HepG2 (cell line): ENCODE data around the gene ANKS3. TPM values are rescaled to one million over a fixed set of nuclear protein-coding genes. Genes with fewer than 3 reads are reported as not detected.

Source experiments
- ATF7-NPFF ChIP-seq: sonication (generic); formaldehyde crosslinking; IDR thresholded peaks from 2 replicates; pipeline ENCODE4 v1.8.1; 2023; ENCODE audit warnings: mild to moderate bottlenecking, low read depth, missing genetic modification reagents, moderate library complexity
- HNRNPK ChIP-seq: fragments of 200-400 bp; formaldehyde crosslinking; IDR thresholded peaks from 2 replicates; pipeline ENCODE4 v1.6.1; 2018; ENCODE audit warnings: low read length, low read depth, moderate library complexity, mild to moderate bottlenecking; ENCODE audit not compliant: poor library complexity, severe bottlenecking
- MED1 ChIP-seq: sonication (generic); formaldehyde crosslinking; IDR thresholded peaks from 2 replicates; pipeline ENCODE4 v1.4.0; 2020; ENCODE audit warnings: missing genetic modification reagents
- MTA1 ChIP-seq: sonication (generic); formaldehyde crosslinking; IDR thresholded peaks from 2 replicates; pipeline ENCODE4 v1.4.0; 2020; ENCODE audit warnings: missing genetic modification reagents, mild to moderate bottlenecking, borderline replicate concordance
- MTF2 ChIP-seq: sonication (generic); formaldehyde crosslinking; IDR thresholded peaks from 2 replicates; pipeline ENCODE4 v1.5.0; 2020; ENCODE audit warnings: missing genetic modification reagents, borderline replicate concordance
- PHF5A ChIP-seq: IDR thresholded peaks from one replicate; pipeline ENCODE4 v1.6.1; 2018; ENCODE audit warnings: low read depth, missing genetic modification reagents; ENCODE audit not compliant: unreplicated experiment
- PTBP1 ChIP-seq: fragments of 200-400 bp; formaldehyde crosslinking; IDR thresholded peaks from 2 replicates; pipeline ENCODE4 v1.6.1; 2018; ENCODE audit warnings: low read length, low read depth; ENCODE audit not compliant: poor library complexity, severe bottlenecking
- RBM22 ChIP-seq: fragments of 200-400 bp; formaldehyde crosslinking; optimal IDR thresholded peaks from 2 replicates; pipeline ENCODE3; 2017; ENCODE audit warnings: mild to moderate bottlenecking, low read length, moderate library complexity
- SALL1 ChIP-seq: sonication (generic); formaldehyde crosslinking; IDR thresholded peaks from 2 replicates; pipeline ENCODE4 v1.8.0; 2022; ENCODE audit warnings: mild to moderate bottlenecking, missing genetic modification reagents
- TFDP2 ChIP-seq: sonication (generic); formaldehyde crosslinking; IDR thresholded peaks from 2 replicates; pipeline ENCODE4 v1.4.0; 2020; ENCODE audit warnings: missing genetic modification reagents
- UBTF ChIP-seq: sonication (generic); formaldehyde crosslinking; IDR thresholded peaks from 2 replicates; pipeline ENCODE4 v1.4.0; 2020; ENCODE audit warnings: mild to moderate bottlenecking, missing genetic modification reagents
- ZBTB20 ChIP-seq: sonication (generic); formaldehyde crosslinking; IDR thresholded peaks from 2 replicates; pipeline ENCODE4 v1.8.1; 2023; ENCODE audit warnings: missing genetic modification reagents, low read depth, mild to moderate bottlenecking, borderline replicate concordance
- ZNF18 ChIP-seq: sonication (generic); formaldehyde crosslinking; IDR thresholded peaks from 2 replicates; pipeline ENCODE4 v1.8.0; 2022; ENCODE audit warnings: mild to moderate bottlenecking, missing genetic modification reagents; ENCODE audit not compliant: insufficient replicate concordance
- ZNF446 ChIP-seq: sonication (generic); formaldehyde crosslinking; IDR thresholded peaks from 2 replicates; pipeline ENCODE4 v1.5.0; 2020; ENCODE audit warnings: mild to moderate bottlenecking, missing genetic modification reagents
- ZNF513 ChIP-seq: sonication (generic); formaldehyde crosslinking; conservative IDR thresholded peaks from 2 replicates; pipeline ENCODE4 v1.5.0; 2020; ENCODE audit warnings: missing genetic modification reagents
- ZNF629 ChIP-seq: sonication (generic); formaldehyde crosslinking; conservative IDR thresholded peaks from 2 replicates; pipeline ENCODE4 v1.5.0; 2020; ENCODE audit warnings: missing genetic modification reagents
- ZNF766 ChIP-seq: sonication (generic); formaldehyde crosslinking; IDR thresholded peaks from 2 replicates; pipeline ENCODE4 v1.5.0; 2020; ENCODE audit warnings: missing genetic modification reagents, borderline replicate concordance
- ZZZ3 ChIP-seq: sonication (generic); formaldehyde crosslinking; IDR thresholded peaks from 2 replicates; pipeline ENCODE4 v1.4.0; 2020; ENCODE audit warnings: missing genetic modification reagents, mild to moderate bottlenecking, borderline replicate concordance
- polyA plus RNA-seq, 8 experiments: library from polyadenylated mRNA; depleted of rRNA in 3 of 8; stranded (reverse) in 7 of 8; unstranded in 1 of 8; fragments of >200 nt; fragmentation: Illumina TruSeq in 4 of 8; extraction: Trizol in 4 of 8; gene quantifications; 2 replicates each; pipeline versions ENCODE4 v1.2.1 to v1.2.3, GENCODE V29; 2011 to 2016; ENCODE audit warnings: low read depth in 4 of 8, missing spikeins in 1 of 8, mixed read lengths in 1 of 8; ENCODE audit not compliant: insufficient read depth in 1 of 8
- total RNA-seq, 5 experiments: library from RNA; depleted of rRNA; stranded (reverse); fragments of >200 nt; fragmentation: Illumina TruSeq; extraction: Trizol; gene quantifications; 2 replicates each; pipeline ENCODE4 v1.2.3, GENCODE V29; 2016; ENCODE audit warnings: low read depth in 1 of 5

The ANKS3 gene
- total and polyA plus RNA-seq, 2 of the 13 experiments (the other 11 are each of a cell fraction or from before 2014, with no cell fraction given) = 11.4 to 15.9 TPM

- TF ChIP-seq ZBTB20 (no peak), ZNF18 (no peak), MED1 (CRISPR knock-in tag) (peak; percentile 58), RBM22 (peak; percentile 81), TFDP2 (CRISPR knock-in tag) (no peak), HNRNPK (no peak), PHF5A (CRISPR knock-in tag) (no peak), ZNF446 (CRISPR knock-in tag) (no peak), ZNF766 (CRISPR knock-in tag) (no peak), ZNF513 (CRISPR knock-in tag) (no peak), PTBP1 (no peak), SALL1 (peak; percentile 38; the same call in 1 of the 2 replicates), ZNF629 (CRISPR knock-in tag) (no peak), MTF2 (CRISPR knock-in tag) (no peak), ATF7-NPFF (CRISPR knock-in tag) (no peak), ZZZ3 (CRISPR knock-in tag) (no peak), UBTF (CRISPR knock-in tag) (no peak), MTA1 (CRISPR knock-in tag) (no peak)
These were observed 73.5 kb downstream of the ANKS3 start (continued) for GRCh38 chr16:4660454-4661007.
